GM19452 (cell line): ENCODE results near the gene CTNNA2.
"Not testable (repeated sequence)": the region's sequence is repeated elsewhere in the genome, so short reads cannot be mapped to it uniquely, and the experiment has no call there.

Experiments used
- ATAC-seq: cut with Tn5 transposase; IDR thresholded peaks from one replicate; pipeline ENCODE4 v1.9.1; 2021; ENCODE audit not compliant: unreplicated experiment

The CTNNA2 gene

DNA sequence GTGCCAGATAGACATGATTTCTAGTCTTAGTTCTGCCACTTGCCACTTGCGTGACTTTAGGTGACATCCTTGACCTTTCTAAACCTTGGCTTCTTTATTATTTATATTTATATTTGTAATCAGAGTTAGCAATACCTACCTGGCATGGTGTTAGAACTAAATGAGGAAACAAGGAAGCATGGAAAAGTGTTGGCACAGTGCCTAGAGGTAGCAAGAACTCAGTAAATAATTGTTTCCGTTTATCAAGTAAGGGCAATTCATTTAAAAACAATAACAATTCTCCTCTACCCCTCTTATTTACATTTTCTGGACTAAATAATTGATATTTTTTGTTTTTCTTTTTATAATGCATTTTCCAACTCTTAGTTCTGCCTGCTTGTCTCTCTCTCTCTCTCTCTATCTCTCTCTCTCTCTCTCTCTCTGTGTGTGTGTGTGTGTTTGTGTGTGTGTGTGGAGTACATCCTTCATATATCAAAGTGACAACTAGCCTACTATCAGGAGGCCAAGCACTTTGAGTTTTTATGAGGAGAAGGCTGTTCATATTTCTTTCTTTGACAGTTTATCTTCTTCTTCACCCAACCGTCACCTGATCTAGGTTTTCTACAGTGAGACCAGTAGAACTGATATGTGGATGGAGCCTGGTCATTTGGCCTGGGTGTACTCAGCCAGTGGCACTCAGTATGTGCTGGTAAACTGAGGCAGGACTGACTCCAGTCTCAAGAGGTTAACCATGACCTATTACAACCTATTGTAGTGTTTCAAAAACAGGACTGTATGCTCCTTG lies 657.2 kb downstream of the CTNNA2 start:
- no peak for ATAC-seq

DNA sequence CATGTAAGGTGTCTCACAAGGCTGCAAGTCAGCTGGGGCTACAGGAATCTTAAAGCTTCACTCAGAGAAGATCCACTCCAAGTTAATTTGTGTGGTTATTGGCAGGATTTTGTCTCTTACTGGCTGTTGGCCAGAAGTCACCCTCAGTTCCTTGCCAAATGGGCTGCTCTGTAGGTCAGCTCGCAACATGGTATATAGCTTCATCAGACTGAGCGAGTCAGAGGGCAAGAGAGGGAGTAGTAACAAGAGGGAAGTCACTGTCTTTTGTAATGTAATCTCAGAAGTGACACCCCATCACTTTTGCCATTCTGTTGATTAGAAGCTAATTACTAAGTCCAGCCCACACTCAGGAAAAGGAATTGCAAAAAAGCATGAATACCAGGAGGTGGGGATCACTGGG lies 672.2 kb downstream of the CTNNA2 start:
- no peak for ATAC-seq

DNA sequence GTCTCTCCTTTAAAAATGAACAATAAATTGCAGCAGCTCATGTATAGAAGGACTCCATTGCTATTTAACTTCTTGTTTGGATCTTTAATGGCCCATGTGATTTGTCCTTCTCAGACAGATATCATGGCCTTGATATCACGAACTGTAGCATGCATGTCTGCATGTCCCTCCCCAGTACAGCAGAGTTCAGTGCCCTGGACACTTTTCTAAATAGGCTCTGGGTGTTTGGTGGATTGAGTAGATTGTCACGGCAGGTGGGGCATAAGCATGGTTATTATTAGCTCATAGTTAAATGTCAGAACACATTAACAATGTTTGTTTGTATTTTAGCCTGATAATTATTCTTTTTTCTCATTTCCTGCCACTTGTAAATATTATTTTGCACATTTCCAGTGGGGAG lies 673.4 kb downstream of the CTNNA2 start:
- ATAC-seq: no peak

DNA sequence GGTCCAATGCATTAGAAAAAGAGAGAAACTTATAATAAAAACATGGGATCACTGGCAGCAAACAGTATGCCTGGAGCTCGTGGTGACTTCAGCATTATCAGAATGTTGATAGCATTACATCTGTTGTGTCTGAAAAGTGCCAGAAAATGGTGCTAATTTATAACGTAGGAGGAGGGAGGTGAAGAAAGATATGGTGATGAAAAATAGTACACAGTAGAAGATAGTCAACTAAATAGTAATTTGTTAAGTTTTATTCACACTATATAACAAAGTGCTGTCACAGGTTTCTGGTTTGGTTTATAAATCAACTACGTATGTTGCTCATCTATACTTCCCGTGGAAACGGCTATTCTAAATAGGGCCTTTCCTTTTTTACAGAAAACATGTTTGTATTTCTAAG lies 674.3 kb downstream of the CTNNA2 start:
- no peak for ATAC-seq

DNA sequence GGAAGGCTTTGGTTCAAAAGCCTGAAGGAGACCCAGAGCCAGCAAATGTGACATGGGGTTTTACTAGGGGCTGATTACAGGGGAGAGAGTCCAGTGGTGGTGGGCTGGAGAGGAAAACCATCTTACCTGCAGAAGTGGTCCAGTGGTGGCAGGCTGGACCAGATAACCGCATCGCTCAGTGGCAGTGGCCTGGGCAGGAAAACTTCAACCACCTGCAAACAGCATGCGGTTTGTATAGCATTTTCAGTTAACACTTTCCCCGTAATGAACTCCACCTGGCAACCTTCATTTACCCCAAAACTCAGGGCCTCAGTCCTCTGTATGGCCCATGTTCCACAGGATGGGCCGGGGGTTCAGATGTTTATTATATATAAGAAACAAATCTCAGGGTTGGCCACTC lies 677.3 kb downstream of the CTNNA2 start:
- ATAC-seq: no peak

DNA sequence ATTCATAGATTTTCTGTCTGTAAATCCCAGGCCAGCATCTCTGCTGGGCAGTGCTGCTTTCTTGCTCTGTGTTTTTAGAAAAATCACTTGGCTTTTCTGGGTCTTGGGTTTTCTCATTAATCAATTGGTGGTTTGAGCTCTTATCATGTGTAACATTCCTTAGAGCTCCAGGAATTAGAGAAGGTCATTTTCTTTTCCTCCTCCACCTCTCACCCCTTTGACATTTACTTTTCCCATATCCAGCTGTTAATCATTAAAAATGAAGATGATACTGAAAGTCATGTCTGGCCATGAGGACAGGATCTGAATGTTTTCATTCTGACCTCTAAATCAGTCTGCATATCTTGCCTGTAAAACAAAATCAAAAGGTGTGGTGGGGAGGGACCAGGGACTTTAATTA lies 680.7 kb downstream of the CTNNA2 start:
- ATAC-seq: no peak

DNA sequence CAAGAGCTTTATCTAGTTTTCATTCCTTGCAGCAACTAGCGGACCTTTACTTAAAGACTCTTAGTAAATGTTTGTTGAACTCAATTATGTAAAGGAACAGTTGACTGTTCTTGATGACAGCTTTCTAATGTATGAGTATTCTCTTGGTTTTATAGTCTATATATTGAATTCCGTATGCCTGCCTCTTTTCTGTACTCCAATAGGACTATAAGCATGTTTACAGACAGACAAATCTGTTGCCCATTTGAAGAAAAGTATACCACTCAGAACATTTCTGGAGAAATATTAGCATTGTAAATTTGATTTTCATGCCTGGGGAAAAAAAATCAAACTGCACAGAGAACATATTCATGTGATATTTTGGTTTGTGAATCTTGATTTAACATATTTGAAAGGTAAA lies 682.2 kb downstream of the CTNNA2 start:
- ATAC-seq: no peak

DNA sequence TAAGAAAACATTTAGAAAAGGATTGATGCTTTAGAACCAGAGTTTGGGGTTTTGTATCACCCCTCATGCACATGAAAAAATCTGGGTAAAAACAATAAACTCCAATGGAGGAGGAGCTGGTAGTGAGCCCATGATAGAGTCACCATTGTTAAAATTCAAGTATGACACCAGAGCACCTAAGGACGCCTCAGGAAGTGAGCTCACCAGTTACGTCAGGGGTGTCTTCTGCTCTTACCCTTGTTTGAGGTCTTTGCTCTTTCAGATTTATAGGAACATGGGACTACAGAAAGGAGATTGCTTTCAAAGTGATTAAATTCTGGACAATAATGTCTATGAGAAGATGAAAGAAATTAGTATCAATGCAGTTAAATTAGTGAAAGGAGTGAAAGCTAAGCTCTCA lies 685.2 kb downstream of the CTNNA2 start:
- ATAC-seq: no peak

DNA sequence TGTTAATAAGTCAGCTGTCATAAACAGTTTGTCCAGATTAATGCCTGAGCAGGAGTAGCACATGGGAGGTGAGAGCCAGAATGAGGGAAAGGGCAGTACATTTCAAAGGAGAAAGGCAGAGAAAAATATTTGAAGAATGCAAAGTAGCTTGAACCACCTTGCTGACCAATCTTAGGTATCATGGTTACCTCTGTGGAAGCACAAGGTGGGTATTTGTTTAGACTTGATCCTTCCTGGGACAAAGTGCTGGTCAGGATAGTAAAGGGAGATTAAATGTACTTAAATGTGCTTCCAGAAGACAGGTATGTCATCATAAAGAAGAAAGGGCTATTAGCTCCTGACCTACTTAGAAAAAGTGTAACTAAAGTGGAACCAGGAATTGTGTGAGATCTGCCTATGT lies 686.7 kb downstream of the CTNNA2 start:
- ATAC-seq: no peak

DNA sequence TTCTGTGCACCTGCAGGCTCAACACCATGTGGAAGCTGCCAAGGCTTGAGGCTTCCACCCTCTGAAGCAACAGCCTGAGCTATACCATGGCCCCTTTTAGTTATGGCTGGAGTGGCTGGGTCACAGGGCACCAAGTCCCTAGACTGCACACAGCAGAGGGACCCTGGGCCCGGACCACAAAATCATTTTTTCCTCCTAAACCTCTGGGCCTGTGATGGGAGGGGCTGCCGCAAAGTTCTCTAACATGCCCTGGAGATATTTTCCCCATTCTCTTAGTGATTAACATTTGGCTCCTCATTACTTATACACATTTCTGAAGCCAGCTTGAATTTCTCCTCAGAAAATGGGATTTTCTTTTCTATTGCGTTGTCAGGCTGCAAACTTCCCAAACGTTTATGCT lies 691.1 kb downstream of the CTNNA2 start:
- not testable (repeated sequence) for ATAC-seq

DNA sequence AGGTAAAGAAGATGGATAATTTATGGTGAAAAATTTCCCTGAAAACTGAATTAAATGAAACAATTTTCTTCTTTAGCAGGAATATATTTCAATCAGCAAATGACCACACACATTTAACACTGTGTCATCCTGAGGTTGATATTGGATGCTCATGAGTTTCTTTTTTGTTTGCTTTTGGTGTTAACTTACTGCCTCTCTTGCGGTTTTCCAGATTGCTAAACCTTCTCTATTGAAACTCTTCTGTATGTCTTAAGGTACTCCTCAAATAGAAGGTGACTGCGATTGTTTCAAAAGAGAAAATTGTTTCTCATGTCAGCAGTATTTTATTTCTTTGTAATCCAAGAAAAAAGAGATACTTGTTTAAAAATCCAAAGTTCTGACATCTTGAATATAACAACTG lies 692.6 kb downstream of the CTNNA2 start:
- no peak for ATAC-seq

DNA sequence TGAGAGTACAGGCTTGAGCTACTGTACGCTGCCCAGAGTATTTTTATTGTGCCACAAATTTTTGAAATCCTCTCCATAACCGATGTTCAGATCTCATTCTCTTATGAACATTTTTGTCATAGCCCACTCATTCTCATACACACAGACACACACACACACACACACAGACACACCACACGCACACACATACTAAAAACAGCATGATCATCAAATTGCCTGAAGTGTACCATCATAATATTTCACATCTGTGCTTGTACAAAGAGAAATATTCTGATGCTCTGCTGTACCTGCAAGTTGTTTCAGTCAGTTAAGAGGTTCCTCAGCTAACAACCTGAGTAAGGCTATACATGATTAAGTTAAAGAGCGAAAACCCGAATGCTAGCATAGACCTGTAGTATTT lies 696.6 kb downstream of the CTNNA2 start:
- ATAC-seq: no peak

DNA sequence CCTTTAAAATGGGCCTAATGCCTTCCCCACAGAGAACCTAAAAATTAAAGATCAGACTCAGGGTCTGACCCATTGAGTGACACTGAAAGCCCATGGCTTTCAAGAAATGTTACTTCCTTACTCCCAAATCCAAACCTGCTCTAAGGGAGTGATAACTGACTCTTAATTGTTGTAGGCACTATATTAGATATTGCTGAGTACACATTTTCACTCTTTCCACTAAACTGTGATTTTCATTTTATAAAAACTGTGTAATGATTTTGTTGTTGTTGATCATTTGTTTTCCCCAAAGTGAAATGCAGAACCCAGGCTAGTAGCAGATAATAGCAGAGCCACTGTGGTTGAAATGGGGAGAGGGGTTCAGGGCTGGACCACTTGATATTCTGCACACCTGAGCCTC lies 704.6 kb downstream of the CTNNA2 start:
- ATAC-seq: no peak

DNA sequence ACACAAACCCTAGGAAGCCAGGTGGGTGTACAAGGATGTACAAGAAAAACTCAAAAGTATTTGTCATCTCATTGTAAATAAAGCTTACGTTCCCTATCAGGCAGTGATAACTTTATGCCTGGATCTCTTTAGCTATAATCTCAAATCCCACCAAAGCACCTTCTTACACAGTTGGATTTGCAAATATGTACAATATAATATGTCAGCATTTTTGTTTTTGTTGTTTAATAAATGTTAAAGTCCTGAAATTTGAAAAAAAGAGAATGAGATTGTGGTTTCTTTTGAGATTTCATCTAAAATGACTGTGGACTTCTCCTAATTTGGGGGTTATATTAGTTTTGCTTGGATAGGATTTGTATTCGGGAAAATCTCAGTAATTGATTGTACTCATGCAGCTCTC lies 709.8 kb downstream of the CTNNA2 start:
- no peak for ATAC-seq

DNA sequence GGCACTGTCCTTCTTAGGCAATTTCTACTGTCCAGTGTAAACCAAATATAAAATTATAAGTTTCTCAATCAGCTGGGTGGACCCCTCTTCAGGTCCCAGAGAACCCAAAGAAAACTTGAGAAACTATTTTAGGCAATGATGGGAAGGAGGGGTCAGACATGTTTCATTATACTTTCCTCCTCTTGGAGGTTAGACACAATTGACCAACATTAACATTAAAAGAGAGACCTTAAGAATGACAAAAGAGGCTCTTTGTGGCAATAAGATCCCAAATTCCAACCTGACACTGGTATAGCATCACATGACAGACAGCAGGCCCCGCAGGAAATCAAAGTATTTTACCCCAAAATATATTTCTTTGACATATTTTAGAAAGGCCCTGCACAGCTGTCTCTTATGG lies 718.6 kb downstream of the CTNNA2 start:
- ATAC-seq: no peak

DNA sequence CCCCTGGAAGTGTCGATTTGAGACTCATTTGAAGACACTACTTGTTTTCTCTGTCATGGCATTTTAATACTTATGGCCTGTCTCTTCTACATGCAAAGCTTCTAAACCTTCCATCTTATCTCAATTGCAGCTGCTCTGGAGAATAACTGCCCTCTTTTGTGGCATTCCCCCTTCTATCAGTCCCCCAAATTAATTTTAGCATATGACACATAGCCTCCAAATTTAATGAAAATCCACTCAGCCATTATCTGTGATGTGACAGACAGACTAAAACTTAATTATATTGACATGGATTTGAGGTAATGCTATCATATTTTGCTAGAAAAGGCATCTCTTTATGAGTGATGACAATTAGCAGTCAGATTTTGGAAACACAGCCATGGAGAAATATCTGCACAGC lies 720.5 kb downstream of the CTNNA2 start:
- no peak for ATAC-seq

DNA sequence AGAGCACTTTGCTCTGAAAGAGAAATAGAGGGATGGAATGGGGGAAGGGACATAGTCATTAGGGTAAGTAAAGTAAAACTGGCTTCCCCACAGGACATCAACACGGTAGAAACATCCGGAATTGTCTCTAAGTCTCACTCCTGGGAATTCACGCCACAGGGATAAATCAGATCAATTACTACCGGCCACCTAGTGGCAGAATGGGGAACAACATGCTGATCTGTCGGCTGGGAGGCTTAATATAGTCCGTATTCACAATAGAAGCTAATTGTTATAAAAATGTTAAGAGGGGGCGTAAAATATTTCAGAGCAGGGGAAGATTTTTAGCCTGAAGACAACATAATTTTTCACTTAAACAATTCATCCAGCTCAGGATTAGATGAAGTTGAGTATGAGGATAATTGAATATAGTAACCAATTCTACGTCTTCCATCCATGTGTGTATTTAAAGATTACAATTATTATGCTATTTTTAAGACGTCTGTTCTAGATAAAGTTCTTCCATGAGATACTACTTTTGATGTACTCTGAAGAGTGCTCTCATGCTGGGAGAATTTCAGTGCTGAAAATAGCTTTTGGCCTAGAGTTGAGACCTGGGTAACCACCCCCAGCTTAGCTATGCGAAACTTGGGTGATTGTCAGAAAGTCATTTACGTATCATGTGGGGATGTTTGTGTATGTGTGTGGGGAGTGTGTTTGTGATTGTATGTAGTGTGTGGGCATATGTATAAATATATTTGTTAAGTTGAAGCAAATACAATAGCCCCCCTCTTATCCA lies 726.0 kb downstream of the CTNNA2 start:
- ATAC-seq: no peak

DNA sequence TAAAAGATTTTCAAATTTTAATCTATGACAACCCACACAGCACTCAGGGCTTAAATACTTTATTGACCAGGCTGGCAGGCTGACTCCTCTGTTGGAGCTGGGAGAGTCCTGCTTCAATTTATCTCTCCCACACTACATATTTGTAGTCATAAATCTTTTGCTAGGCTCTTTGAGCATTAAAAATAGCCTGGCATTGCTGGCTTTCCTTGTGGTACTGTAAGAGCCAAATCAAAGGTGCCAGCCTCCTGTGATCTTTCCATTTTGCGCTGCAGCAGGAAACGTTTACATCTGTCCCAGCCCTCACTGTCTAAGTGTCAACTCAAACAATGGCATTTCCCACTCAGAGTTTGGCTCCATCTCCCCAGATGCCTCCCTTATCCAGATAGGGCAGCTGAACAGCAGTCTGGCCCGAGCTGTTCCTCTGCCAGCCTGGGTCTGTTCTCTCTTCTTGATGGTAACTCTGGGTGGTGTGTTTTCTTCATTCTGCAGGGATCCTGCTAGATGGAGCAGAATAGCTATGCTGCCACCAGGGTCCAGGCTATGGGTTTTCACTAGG lies 729.6 kb downstream of the CTNNA2 start:
- ATAC-seq: no peak

DNA sequence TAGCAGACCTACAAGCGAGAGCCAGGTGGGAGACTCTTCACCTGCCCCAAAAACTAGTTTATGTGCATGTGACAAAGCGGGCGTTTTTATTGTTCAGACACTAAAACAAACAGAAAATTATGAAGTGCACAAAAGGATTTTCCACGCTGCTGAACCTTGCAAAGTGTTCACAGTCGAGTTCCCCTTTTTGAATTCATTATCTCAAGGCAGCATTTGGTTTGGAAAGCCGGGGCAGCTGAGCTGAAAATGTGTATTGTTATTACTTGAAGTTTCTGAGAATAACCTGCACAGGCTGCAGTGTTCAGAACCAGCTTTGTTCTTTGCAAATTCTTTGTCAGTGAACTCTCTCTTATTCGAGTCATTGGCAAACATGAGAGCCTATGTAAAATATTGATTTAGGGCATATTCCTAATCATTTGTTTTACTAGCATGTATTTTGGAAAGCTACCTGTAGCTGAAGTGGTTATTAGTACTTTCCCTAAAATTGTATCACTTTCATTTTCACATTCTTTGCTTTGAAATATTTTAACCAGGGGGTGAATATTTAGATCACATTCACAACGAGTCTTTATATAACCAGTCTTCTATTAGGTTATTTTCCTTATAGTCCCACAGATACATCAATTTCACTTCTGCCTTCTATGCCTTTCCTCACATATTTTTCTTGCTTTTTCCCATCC lies 732.2 kb downstream of the CTNNA2 start:
- no peak for ATAC-seq

DNA sequence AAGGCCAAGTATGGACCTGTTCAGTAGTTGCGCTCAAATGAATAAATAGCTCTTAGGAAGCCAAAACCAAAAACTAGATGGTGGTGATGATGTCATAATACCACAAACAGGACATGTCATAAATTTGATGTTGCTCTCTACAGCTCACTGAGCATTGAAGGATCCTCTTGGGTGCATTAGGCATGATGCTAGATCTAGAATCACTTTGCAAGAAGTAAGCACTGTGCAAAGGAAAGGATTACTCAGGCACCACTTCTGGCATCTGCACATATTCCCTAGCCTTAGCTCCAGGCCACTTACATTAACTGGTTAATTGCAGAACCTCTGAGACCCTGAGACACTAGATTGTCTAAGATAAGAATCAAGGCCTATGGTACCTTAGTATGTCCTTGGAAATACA lies 733.7 kb downstream of the CTNNA2 start:
- ATAC-seq: no peak

DNA sequence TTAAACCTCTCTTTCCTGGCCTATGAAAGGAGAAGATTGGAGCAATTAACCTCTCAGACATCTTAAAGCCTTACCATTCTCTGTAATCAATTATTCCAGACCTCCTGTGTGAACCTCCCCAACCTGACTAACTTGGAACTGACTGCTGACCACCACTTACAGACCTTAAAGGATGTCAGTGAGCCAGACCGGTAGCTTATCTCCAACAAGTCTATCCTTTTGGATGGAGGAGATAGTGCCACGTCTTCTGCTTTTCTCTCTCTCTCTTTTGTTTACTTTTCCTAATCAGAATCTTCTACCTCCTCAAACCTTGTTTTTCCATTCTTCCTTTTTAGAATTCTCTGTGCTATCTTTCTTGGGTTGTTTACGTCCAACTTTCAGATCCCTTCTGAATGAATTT lies 734.5 kb downstream of the CTNNA2 start:
- ATAC-seq: no peak

DNA sequence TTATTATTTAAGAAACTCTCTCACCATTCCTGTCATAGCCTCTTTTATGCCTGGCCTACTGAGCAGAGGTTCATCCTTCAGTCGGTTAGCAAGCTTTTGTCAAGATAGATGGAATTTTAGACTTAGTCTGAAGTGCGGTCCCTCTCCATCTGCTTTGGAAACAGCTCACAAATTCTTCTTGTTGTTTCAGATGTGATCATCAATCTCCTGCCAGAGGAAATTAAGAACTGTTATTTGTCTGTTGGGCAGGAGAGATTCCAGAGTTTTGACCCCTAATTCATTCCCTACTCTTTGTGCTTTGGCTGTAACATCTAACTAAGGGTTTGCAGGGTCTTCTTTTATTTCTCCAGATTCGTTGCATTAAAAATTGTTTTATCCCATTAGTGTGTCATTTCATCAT lies 735.3 kb downstream of the CTNNA2 start:
- ATAC-seq: no peak
